Thyroid gland (tissue), 4 donors: ENCODE data around the gene GALK2. TPM values are rescaled to one million over a fixed set of nuclear protein-coding genes. Genes with fewer than 3 reads are reported as not detected.

Source experiments
- DNase-seq, 2 donors: peaks; one replicate each; pipeline ENCODE4 v3.0.0-alpha.2; 2019
- H3K27ac ChIP-seq, 3 donors: fragments of 200-600 bp; sonication (generic); 1 replicate in 2 of 3; 2 replicates in 1 of 3; pipeline ENCODE4 v1.5.1; 2016 to 2019; ENCODE audit warnings: mild to moderate bottlenecking in 1 of 3, moderate library complexity in 1 of 3
- H3K27me3 ChIP-seq: fragments of 200-600 bp; sonication (generic); one replicate; pipeline ENCODE4 v1.5.1; 2019
- H3K36me3 ChIP-seq, 2 donors: fragments of 200-600 bp; sonication (generic); one replicate each; pipeline ENCODE4 v1.5.1; 2016 to 2019
- H3K4me1 ChIP-seq, 2 donors: fragments of 200-600 bp; sonication (generic); one replicate each; pipeline ENCODE4 v1.5.1; 2017 to 2019
- H3K4me3 ChIP-seq, 3 donors: fragments of 200-600 bp; sonication (generic); replicated peaks in 1 of 3; 1 replicate in 2 of 3; 2 replicates in 1 of 3; pipeline ENCODE4 v1.5.1; 2016; ENCODE audit warnings: mild to moderate bottlenecking in 1 of 3
- H3K9me3 ChIP-seq: fragments of 200-600 bp; sonication (generic); one replicate; pipeline ENCODE4 v1.5.1; 2017
- POLR2A ChIP-seq, 2 donors: fragments of 450-650 bp; IDR thresholded peaks; one replicate each; pipeline ENCODE4 v1.6.1; 2017; ENCODE audit warnings: antibody characterized with exemption in 2 of 2, mild to moderate bottlenecking in 2 of 2, moderate library complexity in 1 of 2
- WGBS, 2 donors: methylation state at CpG; one replicate each; pipeline ENCODE4 v1.1.5; 2017; 5-methylcytosine and 5-hydroxymethylcytosine counted together
- intact Hi-C: fragments of 100-400 bp; cut with DNase I; formaldehyde crosslinking; loops from one replicate; pipeline ENCODE4 v1.15.1; 2023
- total RNA-seq, 4 donors: library from RNA; depleted of rRNA; stranded (reverse); fragments of >200 nt; gene quantifications; one replicate each; pipeline ENCODE4 v1.2.3, GENCODE V29; 2016
- TF ChIP-seq, protein P1 (sequence below), 6 experiments: fragments of 200-600 bp in 3 of 6; fragments of 450-650 bp in 3 of 6; sonication (generic) in 3 of 6; IDR thresholded peaks; one replicate each; pipeline ENCODE4 v1.5.1; 2016 to 2019; ENCODE audit warnings: antibody characterized with exemption in 6 of 6, mild to moderate bottlenecking in 2 of 6, inconsistent platforms in 1 of 6, moderate library complexity in 1 of 6

Gene GALK2
- total RNA-seq, 4 donors from 2014 or later: 50.4 to 85.5 (median 67.8) TPM

DNA sequence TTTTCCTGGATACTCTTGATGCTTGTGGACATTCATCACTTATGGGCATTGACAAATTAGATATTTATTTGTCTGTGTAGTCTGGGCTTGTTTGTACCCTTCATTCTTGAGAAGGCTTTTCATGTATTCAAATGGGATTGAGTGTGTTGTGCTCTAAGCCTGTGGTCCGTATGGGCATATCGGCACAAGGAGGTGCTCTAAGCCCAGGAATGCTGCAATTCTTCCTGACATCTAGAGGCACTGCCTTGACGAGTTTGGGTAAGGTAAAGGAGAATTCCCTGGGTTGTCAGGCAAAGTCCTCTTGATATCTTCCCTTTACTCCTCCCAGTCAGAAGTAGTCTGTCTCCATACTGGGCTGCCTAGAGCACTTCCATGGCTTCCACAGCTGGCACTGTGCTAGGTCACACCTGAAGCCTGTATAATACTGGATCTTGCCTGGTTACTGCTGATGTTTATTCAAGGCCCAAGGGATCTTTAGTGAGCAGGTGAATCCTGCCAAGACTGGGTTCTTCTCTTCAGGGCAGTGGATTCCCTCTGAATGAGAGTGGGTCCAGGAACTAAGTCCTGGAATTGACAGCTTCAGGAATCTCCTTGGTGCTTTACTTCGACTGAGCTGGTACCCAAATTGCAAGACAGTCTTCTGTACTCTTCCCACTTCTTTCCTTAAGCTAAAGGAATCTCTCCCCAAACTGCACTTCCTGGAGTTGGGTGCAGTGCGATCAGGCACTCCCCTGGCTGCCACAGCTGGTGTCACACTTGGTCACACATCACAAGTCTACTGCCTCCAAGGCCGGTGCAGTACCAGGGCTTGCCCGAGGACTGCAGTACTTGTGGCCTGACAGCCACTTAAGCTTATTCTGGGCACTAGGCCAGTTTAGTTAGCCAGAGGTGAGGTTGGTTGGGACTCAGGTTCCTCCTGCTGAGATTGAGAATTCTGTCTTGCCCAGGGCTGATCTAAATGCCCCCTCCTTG lies 46.0 kb downstream of the GALK2 start:
- H3K36me3 ChIP-seq: no peaks in the 10 kb centered on the region
- no peaks in the 10 kb centered on the region for H3K9me3 ChIP-seq
- H3K27me3 ChIP-seq: no peaks in the 10 kb centered on the region
- intact Hi-C loops: no loop called here
- H3K4me3 ChIP-seq: no peak overlapping the region
- peak overlapping the region; percentile 31 to 73 (median 71) for H3K27ac ChIP-seq
- peak; percentile 96 to 97 for DNase-seq
- peaks cover 5 to 14% of the 10 kb centered on the region in 2 donors for H3K4me1 ChIP-seq
- 47% methylated on average over 6 to 7 of the region's 7 CpGs for WGBS, 2 donors
- TF ChIP-seq POLR2A (IDR thresholded peaks at IDR 0.05): no peak
- TF ChIP-seq, protein P1, sequence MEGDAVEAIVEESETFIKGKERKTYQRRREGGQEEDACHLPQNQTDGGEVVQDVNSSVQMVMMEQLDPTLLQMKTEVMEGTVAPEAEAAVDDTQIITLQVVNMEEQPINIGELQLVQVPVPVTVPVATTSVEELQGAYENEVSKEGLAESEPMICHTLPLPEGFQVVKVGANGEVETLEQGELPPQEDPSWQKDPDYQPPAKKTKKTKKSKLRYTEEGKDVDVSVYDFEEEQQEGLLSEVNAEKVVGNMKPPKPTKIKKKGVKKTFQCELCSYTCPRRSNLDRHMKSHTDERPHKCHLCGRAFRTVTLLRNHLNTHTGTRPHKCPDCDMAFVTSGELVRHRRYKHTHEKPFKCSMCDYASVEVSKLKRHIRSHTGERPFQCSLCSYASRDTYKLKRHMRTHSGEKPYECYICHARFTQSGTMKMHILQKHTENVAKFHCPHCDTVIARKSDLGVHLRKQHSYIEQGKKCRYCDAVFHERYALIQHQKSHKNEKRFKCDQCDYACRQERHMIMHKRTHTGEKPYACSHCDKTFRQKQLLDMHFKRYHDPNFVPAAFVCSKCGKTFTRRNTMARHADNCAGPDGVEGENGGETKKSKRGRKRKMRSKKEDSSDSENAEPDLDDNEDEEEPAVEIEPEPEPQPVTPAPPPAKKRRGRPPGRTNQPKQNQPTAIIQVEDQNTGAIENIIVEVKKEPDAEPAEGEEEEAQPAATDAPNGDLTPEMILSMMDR (IDR thresholded peaks at IDR 0.05): peak in 5 of 6 experiments; percentile 65 to 98 (median 86)

DNA sequence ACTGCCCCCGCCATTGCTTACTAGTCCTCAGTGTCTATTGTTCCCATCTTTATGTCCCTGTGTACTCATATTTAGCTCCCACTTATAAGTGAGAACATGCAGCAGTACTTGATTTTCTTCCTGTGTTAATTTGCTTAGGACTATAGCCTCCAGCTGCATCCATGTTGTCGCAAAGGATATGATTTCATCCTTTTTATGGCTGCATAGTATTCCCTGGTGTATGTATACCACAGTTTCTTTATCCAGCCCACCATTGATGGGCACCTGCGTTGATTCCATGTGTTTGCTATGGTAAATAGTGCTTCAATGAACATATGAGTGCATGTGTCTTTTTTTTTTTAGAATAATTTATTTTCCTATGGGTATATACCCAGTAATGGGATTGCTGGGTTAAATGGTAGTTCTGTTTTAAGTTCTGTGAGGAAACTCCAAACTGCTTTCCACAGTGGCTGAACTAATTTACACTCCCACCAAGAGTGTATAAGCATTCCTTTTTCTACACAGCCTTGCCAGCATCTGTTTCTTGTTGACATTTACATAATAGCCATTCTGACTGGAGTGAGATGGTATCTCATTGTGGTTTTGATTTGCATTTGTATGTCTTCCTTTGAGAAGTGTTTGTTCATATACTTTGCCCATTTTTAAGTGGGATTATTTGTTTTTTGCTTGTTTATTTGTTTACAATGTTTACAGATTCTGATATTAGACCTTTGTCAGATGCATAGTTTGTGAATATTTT lies 53.7 kb downstream of the GALK2 start:
- Histone ChIP-seq H3K36me3 (no peaks in the 10 kb centered on the region), H3K4me3 (no peak overlapping the region), H3K27ac (no peak overlapping the region), H3K4me1 (no peaks in the 10 kb centered on the region), H3K27me3 (no peaks in the 10 kb centered on the region), H3K9me3 (no peaks in the 10 kb centered on the region)
- intact Hi-C loops: no loop called here
- 51 to 67% methylated on average over 3 of the region's 3 CpGs for WGBS, 2 donors
- TF ChIP-seq POLR2A (IDR thresholded peaks at IDR 0.05): no peak
- TF ChIP-seq, protein P1 (IDR thresholded peaks at IDR 0.05): no peak
- no peak for DNase-seq

DNA sequence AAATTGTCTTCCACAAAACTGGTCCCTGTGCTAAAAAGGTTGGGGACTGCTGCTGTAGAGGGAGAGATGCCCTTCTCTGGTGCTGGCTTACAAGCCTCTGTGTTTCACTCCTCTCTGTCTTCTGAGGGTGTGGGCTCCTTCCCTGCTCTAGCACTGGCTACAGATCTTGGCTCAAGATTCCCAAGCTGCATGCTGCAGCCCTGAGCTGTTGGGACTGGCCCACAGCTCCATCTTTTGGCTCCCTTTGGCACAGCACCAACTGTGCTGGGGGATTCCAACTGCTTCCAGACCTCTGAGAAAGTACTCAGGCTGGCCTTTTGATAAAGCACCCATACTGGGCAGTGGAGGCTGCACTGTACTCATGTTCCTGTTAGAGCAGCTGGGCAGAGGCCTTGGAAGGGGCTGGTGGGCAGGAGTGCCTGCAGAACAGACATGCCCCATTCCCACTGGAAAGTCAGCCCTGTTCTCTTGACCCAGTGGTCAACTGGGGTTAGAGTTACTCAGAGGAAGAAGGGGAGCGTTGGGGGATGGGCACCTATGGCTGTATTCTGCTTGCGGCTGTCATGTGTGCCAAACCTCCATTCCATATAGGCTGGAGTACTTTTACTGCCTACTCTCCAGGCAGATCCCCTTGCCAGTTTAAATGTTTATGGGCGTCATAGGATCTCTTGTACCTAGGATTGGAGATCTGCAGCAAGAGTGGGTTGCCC lies 55.7 kb downstream of the GALK2 start:
- DNase-seq: peak in 1 of 2 donors; percentile 16
- 94 to 98% methylated on average over 2 to 3 of the region's 3 CpGs for WGBS, 2 donors
- Histone ChIP-seq H3K27me3 (no peaks in the 10 kb centered on the region), H3K4me1 (peaks cover 0 to under 1% of the 10 kb centered on the region in 2 donors), H3K36me3 (no peaks in the 10 kb centered on the region), H3K27ac (no peak overlapping the region), H3K4me3 (no peak overlapping the region), H3K9me3 (no peaks in the 10 kb centered on the region)
- TF ChIP-seq, protein P1 (IDR thresholded peaks at IDR 0.05): no peak
- TF ChIP-seq POLR2A (IDR thresholded peaks at IDR 0.05): no peak
- intact Hi-C loops: no loop called here

DNA sequence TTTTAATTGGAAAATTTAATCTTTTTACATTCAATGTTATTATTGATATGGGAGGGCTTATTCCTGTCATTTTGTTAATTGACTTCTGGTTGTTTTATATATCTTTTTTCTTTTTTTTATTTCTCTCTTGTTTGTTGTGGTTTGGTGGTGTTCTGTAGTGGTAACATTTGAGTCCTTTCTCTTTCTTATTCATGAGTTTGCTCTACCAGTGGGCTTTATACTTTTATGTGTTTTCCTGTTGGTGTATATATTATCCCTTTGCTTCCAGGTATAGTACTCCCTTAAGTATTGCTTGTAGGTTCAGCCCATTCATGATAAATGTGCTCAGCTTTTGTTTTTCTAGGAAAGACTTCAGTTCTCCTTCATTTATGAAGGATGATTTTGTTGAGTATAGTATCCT lies 57.6 kb downstream of the GALK2 start:
- no peak for TF ChIP-seq POLR2A (IDR thresholded peaks at IDR 0.05)
- TF ChIP-seq, protein P1 (IDR thresholded peaks at IDR 0.05): no peak
- no peak overlapping the region for H3K4me3 ChIP-seq
- no peak overlapping the region for H3K27ac ChIP-seq
- no peaks in the 10 kb centered on the region for H3K9me3 ChIP-seq
- intact Hi-C loops: no loop called here
- peaks cover 0 to 11% of the 10 kb centered on the region in 2 donors for H3K4me1 ChIP-seq
- no peaks in the 10 kb centered on the region for H3K27me3 ChIP-seq
- DNase-seq: no peak
- H3K36me3 ChIP-seq: no peaks in the 10 kb centered on the region
